ENCODE results near the gene NATD1. TPM values are rescaled to one million over a fixed set of nuclear protein-coding genes. Genes with fewer than 3 reads are reported as not detected.

NATD1 gene
- total and polyA plus RNA-seq, 2 of the 8 experiments (the other 6 are each of a cell fraction or from before 2014, with no cell fraction given), result 5.4 to 8.4 TPM

- Histone ChIP-seq H3K79me2 (ENCODE audit: control insufficient read depth in 1 of 2, insufficient read depth in 2 of 2, low read length in 2 of 2) (peaks cover 0 to 22% of the 10 kb centered on the region in 2 experiments; a peak in 2 of 4 replicates), H4K91ac (replicated peaks; ENCODE audit: insufficient read length, low read length) (no peak overlapping the region), H3K79me1 (ENCODE audit: low read depth, low read length) (peaks cover 5% of the 10 kb centered on the region), H3K4me3 (ENCODE audit: extremely low read depth in 1 of 4, insufficient read depth in 2 of 4, low read depth in 3 of 4, low read length in 4 of 4) (no peak overlapping the region), H3K56ac (replicated peaks; ENCODE audit: insufficient read length, low read depth, low read length) (no peak overlapping the region), H2BK120ac (replicated peaks; ENCODE audit: low read depth, low read length) (no peak overlapping the region), H2BK5ac (ENCODE audit: low read depth, low read length) (no peak overlapping the region), H4K5ac (ENCODE audit: insufficient read length, low read depth, low read length) (no peak overlapping the region), H2BK12ac (ENCODE audit: low read depth, low read length) (no peak overlapping the region), H3K23ac (ENCODE audit: insufficient read length) (no peak overlapping the region), H3K9ac (replicated peaks in 1 of 4; ENCODE audit: extremely low read depth in 1 of 4, low read depth in 3 of 4, low read length in 3 of 4) (no peak overlapping the region), H3K18ac (ENCODE audit: extremely low read depth, low read length) (no peak overlapping the region), H2BK20ac (ENCODE audit: low read length) (no peak overlapping the region), H4K20me1 (replicated peaks in 1 of 2; ENCODE audit: control insufficient read depth in 1 of 2, insufficient read depth in 2 of 2, low read length in 2 of 2) (no peaks in the 10 kb centered on the region), H3K4me1 (replicated peaks in 1 of 4; ENCODE audit: control insufficient read depth in 3 of 4, insufficient read depth in 4 of 4, low read length in 3 of 4) (peaks cover 0 to 19% (median 10%) of the 10 kb centered on the region in 4 experiments; a peak in 6 of 7 replicates), H2BK15ac (ENCODE audit: low read length) (no peak overlapping the region), H3K27me3 (replicated peaks in 1 of 4; ENCODE audit: control insufficient read depth in 3 of 4, extremely low read depth in 1 of 4, insufficient read depth in 3 of 4, low read length in 3 of 4) (peaks cover 9 to 30% (median 18%) of the 10 kb centered on the region in 4 experiments), H3K9me3 (ENCODE audit: insufficient read depth in 2 of 2, low read depth in 1 of 2, low read length in 1 of 2) (no peaks in the 10 kb centered on the region), H3K27ac (ENCODE audit: low read depth, low read length) (no peak overlapping the region), H2AFZ (ENCODE audit: low read length) (no peak overlapping the region), H3K4ac (replicated peaks; ENCODE audit: insufficient read length, low read depth, low read length) (no peak overlapping the region), H2AK5ac (ENCODE audit: low read depth, low read length) (no peak overlapping the region), H3K23me2 (ENCODE audit: low read depth, low read length) (peaks cover 8% of the 10 kb centered on the region; the same call in 1 of the 2 replicates), H4K8ac (ENCODE audit: extremely low read depth, insufficient read depth, low read length) (no peak overlapping the region), H3K4me2 (ENCODE audit: insufficient read depth in 1 of 2, low read depth in 2 of 2, low read length in 2 of 2) (no peak overlapping the region), H3K14ac (ENCODE audit: insufficient read length) (no peak overlapping the region), H3K36me3 (ENCODE audit: control insufficient read depth in 2 of 4, insufficient read depth in 4 of 4, low read length in 3 of 4) (no peaks in the 10 kb centered on the region)
- DNase-seq (ENCODE audit: low read depth in 1 of 2, low spot score in 2 of 2), result no peak
- no peak for FAIRE-seq
- POLR2A ChIA-PET (ENCODE audit: partially characterized antibody), result no interaction called here
- 79% methylated on average over 5 of the region's 5 CpGs; no CpG with 5 or more reads in 1 of the 2 experiments for WGBS, 2 experiments (ENCODE audit: extremely low coverage in 1 of 2, insufficient coverage in 1 of 2, insufficient read length in 1 of 2, insufficient replicate concordance in 2 of 2, low coverage in 1 of 2, low lambda C conversion rate in 2 of 2, missing lambda C conversion rate in 1 of 2)
- CTCF ChIA-PET (ENCODE audit: partially characterized antibody), result interaction anchor here (0.6 kb wide), 1 partner anchor 36 kb away, joined by 3 read pairs; no protein-coding TSS in a partner anchor
- no peak for TF ChIP-seq HDAC2 (IDR thresholded peaks at IDR 0.05; ENCODE audit: borderline replicate concordance in 1 of 2, low read depth in 2 of 2, low read length in 2 of 2)
Observed at GRCh38 chr17:21282231-21282630, 29.0 kb upstream of the NATD1 start.
